HepG2 (cell line): ENCODE results near the gene SKA2. TPM values are rescaled to one million over a fixed set of nuclear protein-coding genes. Genes with fewer than 3 reads are reported as not detected.

Experiments used
- CAMTA2 ChIP-seq: sonication (generic); formaldehyde crosslinking; IDR thresholded peaks from 2 replicates; pipeline ENCODE4 v1.4.0; 2020; ENCODE audit warnings: mild to moderate bottlenecking, missing genetic modification reagents, borderline replicate concordance
- CEBPZ ChIP-seq: IDR thresholded peaks from 2 replicates; pipeline ENCODE4 v1.6.1; 2012; ENCODE audit warnings: low read length, improper control_type of control experiment
- MEIS1 ChIP-seq: sonication (generic); formaldehyde crosslinking; IDR thresholded peaks from 2 replicates; pipeline ENCODE4 v1.9.0; 2021; ENCODE audit warnings: mild to moderate bottlenecking, missing genetic modification reagents, moderate library complexity, borderline replicate concordance
- SAFB2 ChIP-seq: sonication (generic); formaldehyde crosslinking; IDR thresholded peaks from 2 replicates; pipeline ENCODE4 v1.5.1; 2020; ENCODE audit warnings: missing genetic modification reagents, low read depth, mild to moderate bottlenecking, borderline replicate concordance
- SOX6 ChIP-seq, 2 experiments: fragments of 450-650 bp in 1 of 2; sonication (generic) in 1 of 2; formaldehyde crosslinking in 1 of 2; IDR thresholded peaks; 2 replicates each; pipeline versions ENCODE4 v1.4.0 to v1.6.1; 2017 to 2020; ENCODE audit warnings: antibody characterized with exemption in 1 of 2, mild to moderate bottlenecking in 1 of 2, missing genetic modification reagents in 1 of 2
- TCF7 ChIP-seq: sonication (generic); IDR thresholded peaks from 2 replicates; pipeline ENCODE4 v1.6.1; 2016; ENCODE audit warnings: antibody characterized with exemption, low read depth
- TGIF2 ChIP-seq: IDR thresholded peaks from 2 replicates; pipeline ENCODE4 v1.6.1; 2016; ENCODE audit warnings: control low read depth, missing compliant biosample characterization
- TOPORS ChIP-seq: sonication (generic); formaldehyde crosslinking; IDR thresholded peaks from 2 replicates; pipeline ENCODE4 v1.8.0; 2023; ENCODE audit warnings: mild to moderate bottlenecking, missing genetic modification reagents
- USF2 ChIP-seq, 2 experiments: sonication (generic) in 1 of 2; formaldehyde crosslinking in 1 of 2; IDR thresholded peaks; 2 replicates each; pipeline versions ENCODE4 v1.5.1 to v1.6.1; 2011 to 2020; ENCODE audit warnings: borderline replicate concordance in 1 of 2, low read depth in 1 of 2, low read length in 1 of 2, mild to moderate bottlenecking in 1 of 2, missing genetic modification reagents in 1 of 2, moderate library complexity in 1 of 2
- ZNF33B ChIP-seq: sonication (generic); formaldehyde crosslinking; IDR thresholded peaks from 2 replicates; pipeline ENCODE4 v1.5.1; 2020; ENCODE audit warnings: mild to moderate bottlenecking, missing genetic modification reagents
- ZNF441 ChIP-seq: sonication (generic); formaldehyde crosslinking; IDR thresholded peaks from 2 replicates; pipeline ENCODE4 v1.7.0; 2021; ENCODE audit warnings: missing genetic modification reagents, borderline replicate concordance
- ZNF572 ChIP-seq: sonication (generic); formaldehyde crosslinking; IDR thresholded peaks from 2 replicates; pipeline ENCODE4 v1.5.1; 2020; ENCODE audit warnings: mild to moderate bottlenecking, missing genetic modification reagents
- ZNF577 ChIP-seq: sonication (generic); formaldehyde crosslinking; IDR thresholded peaks from 2 replicates; pipeline ENCODE4 v1.4.0; 2020; ENCODE audit warnings: mild to moderate bottlenecking, low read depth, missing genetic modification reagents, borderline replicate concordance
- ZNF746 ChIP-seq: sonication (generic); formaldehyde crosslinking; IDR thresholded peaks from 2 replicates; pipeline ENCODE4 v1.8.0; 2022; ENCODE audit warnings: mild to moderate bottlenecking, missing genetic modification reagents
- ZNF749 ChIP-seq: sonication (generic); formaldehyde crosslinking; IDR thresholded peaks from 2 replicates; pipeline ENCODE4 v1.8.0; 2022; ENCODE audit warnings: mild to moderate bottlenecking, missing genetic modification reagents, moderate library complexity, borderline replicate concordance
- ZNF777 ChIP-seq: sonication (generic); formaldehyde crosslinking; IDR thresholded peaks from 2 replicates; pipeline ENCODE4 v1.4.0; 2020; ENCODE audit warnings: missing genetic modification reagents
- ZUFSP ChIP-seq: sonication (generic); formaldehyde crosslinking; IDR thresholded peaks from 2 replicates; pipeline ENCODE4 v1.9.0; 2021; ENCODE audit warnings: missing genetic modification reagents, mild to moderate bottlenecking, borderline replicate concordance
- polyA plus RNA-seq, 8 experiments: library from polyadenylated mRNA; depleted of rRNA in 3 of 8; stranded (reverse) in 7 of 8; unstranded in 1 of 8; fragments of >200 nt; fragmentation: Illumina TruSeq in 4 of 8; extraction: Trizol in 4 of 8; gene quantifications; 2 replicates each; pipeline versions ENCODE4 v1.2.1 to v1.2.3, GENCODE V29; 2011 to 2016; ENCODE audit warnings: low read depth in 4 of 8, missing spikeins in 1 of 8, mixed read lengths in 1 of 8; ENCODE audit not compliant: insufficient read depth in 1 of 8
- total RNA-seq, 5 experiments: library from RNA; depleted of rRNA; stranded (reverse); fragments of >200 nt; fragmentation: Illumina TruSeq; extraction: Trizol; gene quantifications; 2 replicates each; pipeline ENCODE4 v1.2.3, GENCODE V29; 2016; ENCODE audit warnings: low read depth in 1 of 5
- TF ChIP-seq, protein P1 (sequence below): sonication (generic); formaldehyde crosslinking; conservative IDR thresholded peaks from 2 replicates; pipeline ENCODE4 v1.8.0; 2022; ENCODE audit warnings: low read depth, missing genetic modification reagents
- TF ChIP-seq, protein P2 (sequence below): sonication (generic); IDR thresholded peaks from 2 replicates; pipeline ENCODE4 v1.6.1; 2016; ENCODE audit warnings: low read depth, borderline replicate concordance

Gene SKA2
- total and polyA plus RNA-seq, 2 of the 13 experiments (the other 11 are each of a cell fraction or from before 2014, with no cell fraction given): 18.6 to 91.8 TPM

DNA sequence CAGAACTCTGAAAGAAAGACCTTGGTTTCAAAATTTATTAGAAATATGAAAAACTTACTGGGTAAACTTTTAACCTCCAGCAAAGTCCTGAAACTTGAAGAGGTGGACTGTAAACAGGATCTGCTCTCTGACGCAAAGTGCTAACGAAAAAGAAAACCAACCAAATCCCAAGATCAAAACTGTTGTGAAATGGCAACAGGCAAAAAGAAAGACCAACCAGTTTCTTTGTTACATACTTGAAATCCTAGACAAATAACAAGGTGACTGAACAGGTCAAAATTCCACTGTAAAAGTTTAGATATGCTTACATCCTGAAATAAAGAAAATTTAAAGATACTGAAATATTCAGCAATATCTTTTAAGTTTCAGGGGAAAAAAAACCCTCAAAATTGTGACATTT is 92.5 kb downstream of the SKA2 start (continued):
- TF ChIP-seq SOX6 (IDR thresholded peaks at IDR 0.05) (no peak), SOX6 (CRISPR knock-in tag; IDR thresholded peaks at IDR 0.05) (peak; percentile 22; the same call in 1 of the 2 replicates), SAFB2 (CRISPR knock-in tag) (no peak), ZNF572 (CRISPR knock-in tag) (no peak), TOPORS (CRISPR knock-in tag) (no peak), ZUFSP (CRISPR knock-in tag) (no peak), ZNF749 (CRISPR knock-in tag) (no peak), ZNF577 (CRISPR knock-in tag) (no peak), ZNF441 (CRISPR knock-in tag) (no peak), USF2 (IDR thresholded peaks at IDR 0.05; ENCODE audit: low read depth, low read length) (no peak), USF2 (CRISPR knock-in tag; IDR thresholded peaks at IDR 0.05; ENCODE audit: borderline replicate concordance) (no peak), ZNF746 (no peak), TGIF2 (CRISPR knock-in tag) (no peak), CAMTA2 (CRISPR knock-in tag) (no peak), MEIS1 (no peak), TCF7 (0 out of 2 replicates have a peak, but pooled peaks have one; percentile 22), ZNF33B (CRISPR knock-in tag) (no peak), CEBPZ (no peak), ZNF777 (CRISPR knock-in tag) (no peak)
- TF ChIP-seq, protein P1, sequence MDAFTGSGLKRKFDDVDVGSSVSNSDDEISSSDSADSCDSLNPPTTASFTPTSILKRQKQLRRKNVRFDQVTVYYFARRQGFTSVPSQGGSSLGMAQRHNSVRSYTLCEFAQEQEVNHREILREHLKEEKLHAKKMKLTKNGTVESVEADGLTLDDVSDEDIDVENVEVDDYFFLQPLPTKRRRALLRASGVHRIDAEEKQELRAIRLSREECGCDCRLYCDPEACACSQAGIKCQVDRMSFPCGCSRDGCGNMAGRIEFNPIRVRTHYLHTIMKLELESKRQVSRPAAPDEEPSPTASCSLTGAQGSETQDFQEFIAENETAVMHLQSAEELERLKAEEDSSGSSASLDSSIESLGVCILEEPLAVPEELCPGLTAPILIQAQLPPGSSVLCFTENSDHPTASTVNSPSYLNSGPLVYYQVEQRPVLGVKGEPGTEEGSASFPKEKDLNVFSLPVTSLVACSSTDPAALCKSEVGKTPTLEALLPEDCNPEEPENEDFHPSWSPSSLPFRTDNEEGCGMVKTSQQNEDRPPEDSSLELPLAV: no peak
- TF ChIP-seq, protein P2, sequence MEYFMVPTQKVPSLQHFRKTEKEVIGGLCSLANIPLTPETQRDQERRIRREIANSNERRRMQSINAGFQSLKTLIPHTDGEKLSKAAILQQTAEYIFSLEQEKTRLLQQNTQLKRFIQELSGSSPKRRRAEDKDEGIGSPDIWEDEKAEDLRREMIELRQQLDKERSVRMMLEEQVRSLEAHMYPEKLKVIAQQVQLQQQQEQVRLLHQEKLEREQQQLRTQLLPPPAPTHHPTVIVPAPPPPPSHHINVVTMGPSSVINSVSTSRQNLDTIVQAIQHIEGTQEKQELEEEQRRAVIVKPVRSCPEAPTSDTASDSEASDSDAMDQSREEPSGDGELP: no peak
